HG03457 (cell line): Measurements from ENCODE around the gene PLCB1.
"Not testable (repeated sequence)": the region's sequence is repeated elsewhere in the genome, so short reads cannot be mapped to it uniquely, and the experiment has no call there.

Source experiments
- ATAC-seq: cut with Tn5 transposase; IDR thresholded peaks from one replicate; pipeline ENCODE4 v1.9.1; 2021; ENCODE audit warnings: moderate number of reproducible peaks; ENCODE audit not compliant: unreplicated experiment

Gene PLCB1

GRCh38 chr20:8579035-8579434, 447.0 kb downstream of the PLCB1 start:
- ATAC-seq: no peak

DNA sequence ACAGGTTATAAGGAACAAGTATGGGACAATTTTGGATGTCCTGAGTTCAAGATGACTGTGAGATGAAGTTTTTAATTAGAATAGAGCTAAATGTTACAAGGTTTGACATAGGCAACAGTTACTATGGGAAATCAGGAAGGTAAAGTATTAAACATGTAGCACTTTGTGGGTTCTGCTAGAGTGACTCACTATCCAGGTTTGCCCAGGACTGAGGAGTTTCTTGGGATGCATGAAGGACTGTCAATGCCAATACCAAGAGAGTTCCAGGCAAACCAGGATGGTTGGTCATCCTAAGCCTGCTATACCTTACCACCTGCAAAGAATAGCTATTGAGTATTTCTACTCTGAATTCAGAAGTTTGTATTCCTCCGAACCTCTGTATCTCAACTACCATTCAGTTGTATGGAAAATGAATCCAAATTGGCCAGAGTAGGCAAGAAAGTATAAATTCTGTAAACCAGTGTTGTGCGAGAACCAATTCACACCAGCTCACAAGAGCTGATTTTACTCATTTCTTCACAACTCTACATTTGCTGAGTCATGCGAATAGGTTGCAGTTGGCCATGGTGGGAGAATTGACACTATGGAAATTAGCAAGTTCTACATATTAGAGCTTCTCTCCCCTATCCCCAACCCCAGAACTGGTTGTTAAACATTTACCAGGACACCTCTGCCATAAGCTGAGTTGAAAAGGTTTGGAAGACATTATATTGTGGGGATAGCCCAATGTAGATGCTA, 449.5 kb downstream of the PLCB1 start:
- no peak for ATAC-seq

GRCh38 chr20:8583012-8583565, 451.0 kb downstream of the PLCB1 start:
- no peak for ATAC-seq

DNA sequence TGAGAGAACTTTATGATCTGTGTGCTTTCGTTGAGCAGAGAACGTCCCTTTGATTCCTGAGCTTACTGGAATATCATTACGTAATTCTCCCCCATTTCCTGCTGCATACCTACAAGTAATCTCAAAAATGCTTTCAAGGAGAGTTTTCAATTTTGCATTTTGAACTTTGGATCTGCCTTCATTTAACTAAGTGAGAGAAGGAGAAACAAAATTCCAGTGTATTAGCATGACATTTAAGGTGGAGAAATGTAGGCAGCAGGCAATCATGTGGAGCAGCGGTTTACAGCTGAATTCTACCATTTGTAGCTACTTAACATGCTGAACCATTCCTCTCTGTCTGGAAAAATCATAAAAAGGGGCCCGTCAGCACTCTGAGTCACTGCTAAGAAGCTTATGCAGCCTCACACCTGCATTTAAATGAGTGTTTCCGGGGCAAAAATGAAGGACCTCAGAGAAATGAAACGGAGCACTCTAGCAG, 451.5 kb downstream of the PLCB1 start:
- no peak for ATAC-seq

GRCh38 chr20:8587251-8587650, 455.2 kb downstream of the PLCB1 start:
- ATAC-seq: no peak

DNA sequence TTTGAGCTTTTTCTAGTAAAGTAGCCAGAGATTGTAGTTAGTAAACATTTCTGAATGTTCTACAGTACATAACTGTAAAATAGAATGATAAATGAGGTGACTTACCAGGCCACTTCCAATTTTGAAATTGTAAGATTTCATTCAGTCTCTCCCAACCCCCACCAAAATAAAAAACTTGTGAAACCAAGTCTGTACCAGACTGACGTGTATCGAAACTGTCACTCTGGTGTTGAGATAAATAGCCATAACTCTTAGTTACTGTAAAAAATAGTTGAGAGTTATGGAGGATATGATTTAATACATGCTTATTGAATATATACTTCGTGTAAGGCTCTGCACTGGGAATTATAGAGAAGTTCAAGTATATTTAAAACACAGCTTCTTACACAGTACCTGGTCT, 455.7 kb downstream of the PLCB1 start:
- no peak for ATAC-seq

DNA sequence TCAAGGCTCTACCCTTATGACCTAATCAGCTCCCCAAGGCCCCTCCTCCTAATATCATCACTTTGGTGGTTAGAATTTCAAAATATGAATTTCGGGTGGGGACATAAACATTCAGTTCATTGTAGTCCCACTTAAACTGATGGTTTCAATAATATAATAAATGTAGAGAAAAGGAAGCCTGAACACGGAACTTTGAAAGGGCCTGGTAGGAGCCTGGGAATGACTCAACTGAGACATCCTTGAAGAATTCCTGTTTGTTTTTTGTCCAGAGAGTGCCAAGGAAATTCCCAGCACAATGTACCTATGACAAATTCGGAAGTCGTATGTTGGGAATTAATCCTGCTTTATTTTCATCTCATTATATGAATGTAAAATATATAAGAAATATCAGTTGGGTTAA, 457.9 kb downstream of the PLCB1 start:
- ATAC-seq: no peak

GRCh38 chr20:8600910-8601541, 469.0 kb downstream of the PLCB1 start:
- not testable (repeated sequence) for ATAC-seq

GRCh38 chr20:8601542-8601912, 469.5 kb downstream of the PLCB1 start:
- peak; percentile 91 for ATAC-seq

- peak; percentile 82 for ATAC-seq
Measured at GRCh38 chr20:8602389-8603116, 470.5 kb downstream of the PLCB1 start.

DNA sequence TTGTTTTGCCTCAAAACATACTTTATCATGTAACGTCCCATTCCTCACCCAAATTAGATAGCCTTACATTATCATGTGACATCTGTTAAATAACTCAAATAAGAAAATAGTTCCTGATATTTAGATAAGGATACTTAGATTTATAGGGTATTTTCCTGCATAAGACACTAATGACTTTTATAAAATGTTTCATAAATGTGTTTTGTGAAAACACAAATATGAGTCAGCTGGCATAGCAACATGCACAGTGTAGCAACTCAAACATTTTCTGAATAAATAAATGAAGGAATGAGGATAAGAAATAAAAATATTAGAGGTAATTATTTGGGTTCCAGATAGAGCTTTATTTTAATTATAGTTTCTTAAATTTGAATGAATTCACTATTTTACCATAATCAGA, 476.4 kb downstream of the PLCB1 start:
- ATAC-seq: no peak

DNA sequence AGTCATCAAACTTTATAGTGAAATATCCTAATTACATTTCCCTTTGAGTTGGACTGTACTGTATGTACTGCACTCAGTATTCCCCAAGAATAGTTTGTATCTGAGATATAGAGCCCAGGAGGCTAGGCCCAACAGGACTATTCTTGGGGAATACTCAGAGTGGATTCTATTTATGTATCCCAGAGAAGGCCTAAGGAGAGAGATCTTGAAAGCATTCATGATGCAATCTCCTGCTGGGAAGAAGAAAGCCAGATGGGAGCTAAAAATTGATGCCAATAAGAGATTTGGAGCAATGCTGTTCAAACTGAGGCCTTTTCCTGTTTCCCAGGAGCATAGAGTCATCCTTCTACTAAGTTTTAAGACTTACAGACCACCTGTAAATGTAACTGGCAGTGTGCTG, 484.7 kb downstream of the PLCB1 start:
- no peak for ATAC-seq

- ATAC-seq: no peak
Measured at GRCh38 chr20:8621001-8621400, 488.9 kb downstream of the PLCB1 start.

DNA sequence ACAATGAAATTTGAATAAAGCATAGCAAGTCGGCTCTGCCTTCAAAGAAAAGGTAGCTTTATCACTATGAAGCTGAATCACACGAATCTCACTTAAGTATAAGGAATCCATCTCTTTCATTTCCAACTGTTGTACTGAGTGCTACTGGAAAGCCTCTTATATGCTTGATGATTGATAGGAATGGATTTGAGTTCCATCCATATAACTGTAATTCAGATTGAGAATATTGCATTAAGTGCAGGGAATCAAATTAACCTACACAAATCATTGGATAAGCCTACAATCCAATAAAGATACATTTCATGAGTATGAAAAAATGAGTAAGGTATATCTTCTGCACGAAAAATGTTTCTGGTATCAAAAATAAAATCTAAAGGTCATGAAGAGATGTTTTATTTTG, 492.0 kb downstream of the PLCB1 start:
- ATAC-seq: no peak

DNA sequence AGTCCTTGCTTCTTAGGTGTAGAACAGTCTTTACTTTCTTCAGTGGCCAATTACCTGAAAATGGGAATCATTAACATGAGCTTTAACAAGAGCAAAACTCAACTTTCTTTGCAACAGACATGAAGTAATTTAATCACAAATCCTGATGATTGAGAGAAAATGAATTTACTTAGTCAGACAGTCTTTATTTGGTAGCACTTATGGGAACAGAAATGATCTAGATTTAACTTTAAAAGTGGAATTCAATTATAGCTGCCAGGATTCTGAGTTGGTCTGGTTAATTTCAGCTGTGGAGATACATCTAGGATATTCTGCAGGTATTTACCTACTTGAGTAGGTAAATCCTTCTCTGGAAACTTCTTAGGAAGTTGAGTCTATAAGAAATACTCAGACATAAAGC, 492.6 kb downstream of the PLCB1 start:
- ATAC-seq: no peak

DNA sequence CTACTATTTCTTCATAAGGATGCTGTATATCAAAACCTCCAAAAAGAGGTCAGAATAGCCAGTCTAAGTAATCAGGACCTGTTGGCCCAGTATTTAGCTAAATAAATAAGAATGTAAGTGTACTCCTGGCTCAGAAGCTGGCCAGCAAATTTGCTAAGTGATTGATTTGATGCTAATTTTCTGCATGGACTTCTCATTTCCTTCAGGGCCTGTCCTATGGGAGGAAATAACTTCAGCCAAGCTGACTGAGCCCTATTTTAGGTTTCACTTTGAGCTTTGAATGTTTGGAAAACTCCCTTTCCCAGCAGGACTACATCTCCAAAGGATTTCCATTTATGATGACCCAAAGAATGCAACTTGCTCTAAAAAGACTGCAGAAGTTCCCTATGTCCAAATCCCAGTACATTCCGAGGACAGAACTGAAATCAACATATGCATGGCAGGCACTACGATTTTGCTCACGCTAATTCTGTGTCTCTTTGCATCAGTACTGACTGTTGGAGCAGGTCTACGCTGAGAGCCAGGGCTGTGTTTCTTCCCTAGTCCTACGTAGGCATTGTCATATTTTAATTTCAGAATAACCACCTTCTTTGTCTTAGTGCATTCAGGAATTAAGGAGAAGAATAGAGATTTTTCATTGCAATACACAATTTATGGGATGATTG, 495.4 kb downstream of the PLCB1 start:
- no peak for ATAC-seq

GRCh38 chr20:8631271-8631670, 499.2 kb downstream of the PLCB1 start:
- ATAC-seq: no peak

DNA sequence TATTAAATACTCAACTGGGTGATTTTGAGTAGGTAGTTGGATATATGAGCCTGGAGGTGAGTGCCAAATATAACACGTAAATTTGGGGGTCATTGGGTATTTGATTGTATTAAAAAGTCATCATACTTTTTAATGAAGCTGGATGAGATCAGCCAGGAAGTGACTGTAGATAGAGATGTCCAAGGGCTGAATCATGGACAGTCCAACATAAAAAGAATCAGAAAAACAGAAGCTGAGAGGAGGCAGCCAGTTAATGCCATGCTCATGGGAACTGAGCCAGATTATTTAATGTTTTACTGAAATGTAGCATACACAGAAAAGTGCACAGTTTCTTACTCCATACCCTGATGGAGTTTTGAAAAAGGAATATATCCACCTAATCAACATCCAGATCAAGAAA, 501.3 kb downstream of the PLCB1 start:
- no peak for ATAC-seq

- no peak for ATAC-seq
Measured at GRCh38 chr20:8635048-8635572, 503.0 kb downstream of the PLCB1 start.

DNA sequence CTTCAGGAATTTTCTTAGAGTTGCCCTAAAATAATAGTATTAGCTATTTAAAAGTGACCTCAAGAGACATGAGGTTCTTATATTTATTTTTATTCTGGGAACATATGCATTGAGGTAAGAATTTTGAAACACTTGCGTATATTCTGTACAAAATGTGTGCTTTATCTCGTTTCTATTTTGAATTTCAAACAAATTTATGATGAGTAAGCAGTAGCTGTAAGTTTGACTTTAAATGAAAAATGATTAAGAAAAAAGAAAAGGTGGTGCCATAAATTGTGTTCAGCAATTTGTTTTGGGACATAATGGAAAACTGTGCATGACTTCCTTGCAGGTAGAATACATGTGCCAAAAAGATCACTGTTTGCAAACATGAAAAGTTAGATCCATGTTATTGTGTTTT, 503.8 kb downstream of the PLCB1 start:
- no peak for ATAC-seq
